ENCODE data around the gene CNNM1. TPM values are rescaled to one million over a fixed set of nuclear protein-coding genes. Genes with fewer than 3 reads are reported as not detected.

The CNNM1 gene
- total RNA-seq, 4 donors from 2014 or later, result 0.88 to 1.7 (median 1.5) TPM; not detected in 1

- Histone ChIP-seq H3K27ac (peak overlapping the region; percentile 47 to 89), H3K4me1 (no peaks in the 10 kb centered on the region), H3K4me3 (peak overlapping the region; percentile 74 to 94), H3K36me3 (no peaks in the 10 kb centered on the region), H3K9me3 (no peaks in the 10 kb centered on the region), H3K27me3 (no peaks in the 10 kb centered on the region)
- intact Hi-C loops (cut with DNase I; ENCODE audit: low total_unique reads), result loop anchor here (10.0 kb wide), 1 partner anchor 285 kb away; no protein-coding TSS in a partner anchor
- DNase-seq, result no peak
- TF ChIP-seq CTCF (IDR thresholded peaks at IDR 0.05) (no peak), POLR2A (IDR thresholded peaks at IDR 0.05) (no peak)
Observed at GRCh38 chr10:99429517-99430095, 100.5 kb downstream of the CNNM1 start.

GRCh38 chr10:99430116-99430450 is 100.9 kb downstream of the CNNM1 start:
- H3K4me3 ChIP-seq, result peak overlapping the region; percentile 74 to 94
- no peak for DNase-seq
- H3K27ac ChIP-seq, result peak overlapping the region; percentile 47 to 89
- TF ChIP-seq CTCF (IDR thresholded peaks at IDR 0.05), result no peak
- no peak for TF ChIP-seq POLR2A (IDR thresholded peaks at IDR 0.05)
- H3K36me3 ChIP-seq, result no peaks in the 10 kb centered on the region
- H3K9me3 ChIP-seq, result no peaks in the 10 kb centered on the region
- no peaks in the 10 kb centered on the region for H3K4me1 ChIP-seq
- no peaks in the 10 kb centered on the region for H3K27me3 ChIP-seq
- intact Hi-C loops (cut with DNase I; ENCODE audit: low total_unique reads), result loop anchor here (10.0 kb wide), 1 partner anchor 285 kb away; no protein-coding TSS in a partner anchor

GRCh38 chr10:99430451-99431189 is 101.5 kb downstream of the CNNM1 start, which contains the start of gene GOT1:
Gene GOT1 (minus strand): TSS chr10:99430624. CDS start chr10:99430565, 59 bp downstream.
- DNase-seq, result peak; percentile 94 to 97
- H3K27ac ChIP-seq, result peak within 1 kb of the TSS; percentile 70 to 89
- TF ChIP-seq CTCF (IDR thresholded peaks at IDR 0.05), result no peak
- TF ChIP-seq POLR2A (IDR thresholded peaks at IDR 0.05), result peak; percentile 28 to 83
- H3K36me3 ChIP-seq, result no peaks in the 10 kb centered on the region
- H3K4me3 ChIP-seq, result peak within 1 kb of the TSS; percentile 74 to 94
- no peaks in the 10 kb centered on the region for H3K9me3 ChIP-seq
- no peaks in the 10 kb centered on the region for H3K4me1 ChIP-seq
- intact Hi-C loops (cut with DNase I; ENCODE audit: low total_unique reads), result loop anchor here (10.0 kb wide), 1 partner anchor 284 kb away; no protein-coding TSS in a partner anchor
- H3K27me3 ChIP-seq, result no peaks in the 10 kb centered on the region

- no peak for TF ChIP-seq POLR2A (IDR thresholded peaks at IDR 0.05)
- no peak for TF ChIP-seq CTCF (IDR thresholded peaks at IDR 0.05)
- no peaks in the 10 kb centered on the region for H3K4me1 ChIP-seq
- H3K4me3 ChIP-seq, result peak overlapping the region; percentile 74 to 94
- no peaks in the 10 kb centered on the region for H3K9me3 ChIP-seq
- no peaks in the 10 kb centered on the region for H3K36me3 ChIP-seq
- H3K27me3 ChIP-seq, result no peaks in the 10 kb centered on the region
- peak; percentile 53 to 68 for DNase-seq
- H3K27ac ChIP-seq, result peak overlapping the region; percentile 70 to 89
- intact Hi-C loops (cut with DNase I; ENCODE audit: low total_unique reads), result loop anchor here (10.0 kb wide), 1 partner anchor 284 kb away; no protein-coding TSS in a partner anchor
Observed at GRCh38 chr10:99431190-99431760, 102.1 kb downstream of the CNNM1 start.

All from uterus (tissue), 4 donors.